Upper lobe of left lung (tissue), 6 donors: ENCODE measurements around the gene ANKMY1. TPM values are rescaled to one million over a fixed set of nuclear protein-coding genes. Genes with fewer than 3 reads are reported as not detected.

Experiments used
- ATAC-seq, 2 donors: fragments of 200-7000 bp; cut with Tn5 transposase; one replicate each; pipeline ENCODE4 v1.9.1; 2022; ENCODE audit warnings: mild to moderate bottlenecking in 2 of 2, moderate library complexity in 2 of 2; ENCODE audit not compliant: low FRiP score in 2 of 2
- DNase-seq, 2 donors: peaks; one replicate each; pipeline ENCODE4 v3.0.0-alpha.2; 2019 to 2020
- H3K27ac ChIP-seq, 4 donors: fragments of 200-600 bp; sonication (generic); one replicate each; pipeline ENCODE4 v1.5.1; 2016 to 2019
- H3K27me3 ChIP-seq, 4 donors: fragments of 200-600 bp; sonication (generic); one replicate each; pipeline ENCODE4 v1.5.1; 2017 to 2019
- H3K36me3 ChIP-seq, 4 donors: fragments of 200-600 bp; sonication (generic); one replicate each; pipeline ENCODE4 v1.5.1; 2016 to 2019
- H3K4me1 ChIP-seq, 4 donors: fragments of 200-600 bp; sonication (generic); one replicate each; pipeline ENCODE4 v1.5.1; 2018 to 2019
- H3K4me3 ChIP-seq, 4 donors: fragments of 200-600 bp; sonication (generic); one replicate each; pipeline ENCODE4 v1.5.1; 2017 to 2019; ENCODE audit warnings: mild to moderate bottlenecking in 2 of 4, moderate library complexity in 1 of 4
- H3K9me3 ChIP-seq, 4 donors: fragments of 200-600 bp; sonication (generic); one replicate each; pipeline ENCODE4 v1.5.1; 2018 to 2019
- EP300 ChIP-seq, 4 donors: sonication (generic); formaldehyde crosslinking; IDR thresholded peaks; one replicate each; pipeline ENCODE4 v1.5.1; 2017; ENCODE audit warnings: antibody characterized with exemption in 4 of 4, control low read depth in 2 of 4
- POLR2A ChIP-seq, 4 donors: fragments of 450-650 bp; IDR thresholded peaks; one replicate each; pipeline ENCODE4 v1.5.1; 2016 to 2017; ENCODE audit warnings: antibody characterized with exemption in 4 of 4, mild to moderate bottlenecking in 2 of 4
- POLR2AphosphoS5 ChIP-seq, 2 donors: sonication (generic); formaldehyde crosslinking; IDR thresholded peaks; one replicate each; pipeline ENCODE4 v1.5.1; 2017; ENCODE audit warnings: antibody characterized with exemption in 2 of 2
- WGBS, 2 donors: methylation state at CpG; one replicate each; pipeline ENCODE4 v1.1.5; 2017 to 2018; 5-methylcytosine and 5-hydroxymethylcytosine counted together
- total RNA-seq, 6 donors: library from RNA; depleted of rRNA in 4 of 6; stranded (reverse); fragments of >200 nt in 4 of 6; gene quantifications; one replicate each; pipeline versions ENCODE4 v1.1.0 to v1.2.1, GENCODE V29; 2016 to 2021
- TF ChIP-seq, protein P1 (sequence below), 6 experiments: fragments of 450-650 bp in 4 of 6; fragments of 200-600 bp in 2 of 6; sonication (generic) in 2 of 6; IDR thresholded peaks; one replicate each; pipeline ENCODE4 v1.5.1; 2016 to 2019; ENCODE audit warnings: antibody characterized with exemption in 6 of 6
- donor health status: DM: no; HTN: no; CAD: no; lungs with moderate emphysema.
- donor health status: DM: no; HTN: yes; CAD: no; lungs with severe emphysema.

ANKMY1 gene
- total RNA-seq, 6 donors from 2014 or later, result 23.7 to 97.4 (median 26.9) TPM

- WGBS, 2 donors, result 90 to 100% methylated on average over 2 to 12 of the region's 22 CpGs
- no peak for ATAC-seq
Measured at GRCh38 chr2:240597419-240598181, 39.8 kb upstream of the ANKMY1 start.

DNA sequence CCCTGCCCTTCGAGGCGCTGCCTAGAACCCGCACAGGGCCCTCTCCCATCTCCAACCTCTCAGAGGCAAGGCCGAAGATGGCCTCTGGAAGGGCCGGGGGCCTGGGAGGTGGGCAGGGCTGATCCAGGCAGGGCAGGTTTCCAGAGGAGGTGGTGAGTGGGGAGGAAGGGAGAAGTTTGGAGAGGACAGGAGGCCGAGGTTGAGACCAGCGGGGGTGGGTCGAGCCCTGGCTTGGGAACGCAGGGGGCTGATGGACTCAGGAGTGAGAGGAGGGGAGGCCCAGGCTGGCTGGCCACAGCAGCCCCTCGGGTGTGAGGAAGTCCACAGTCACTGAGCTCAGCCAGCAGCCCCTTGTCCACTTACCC, 39.2 kb upstream of the ANKMY1 start:
- ATAC-seq (no peak), DNase-seq (peak in 1 of 2 donors; percentile 44)
- WGBS, 2 donors, result 92 to 95% methylated on average over 6 to 10 of the region's 10 CpGs
- H3K27me3 ChIP-seq, result no peaks in the 10 kb centered on the region
- no peak overlapping the region for H3K27ac ChIP-seq
- peaks cover 3 to 75% (median 56%) of the 10 kb centered on the region in 4 donors for H3K36me3 ChIP-seq
- H3K9me3 ChIP-seq, result no peaks in the 10 kb centered on the region
- H3K4me1 ChIP-seq, result no peaks in the 10 kb centered on the region
- TF ChIP-seq EP300 (IDR thresholded peaks at IDR 0.05) (no peak), POLR2A (IDR thresholded peaks at IDR 0.05) (no peak), POLR2AphosphoS5 (IDR thresholded peaks at IDR 0.05) (no peak)
- TF ChIP-seq, protein P1, sequence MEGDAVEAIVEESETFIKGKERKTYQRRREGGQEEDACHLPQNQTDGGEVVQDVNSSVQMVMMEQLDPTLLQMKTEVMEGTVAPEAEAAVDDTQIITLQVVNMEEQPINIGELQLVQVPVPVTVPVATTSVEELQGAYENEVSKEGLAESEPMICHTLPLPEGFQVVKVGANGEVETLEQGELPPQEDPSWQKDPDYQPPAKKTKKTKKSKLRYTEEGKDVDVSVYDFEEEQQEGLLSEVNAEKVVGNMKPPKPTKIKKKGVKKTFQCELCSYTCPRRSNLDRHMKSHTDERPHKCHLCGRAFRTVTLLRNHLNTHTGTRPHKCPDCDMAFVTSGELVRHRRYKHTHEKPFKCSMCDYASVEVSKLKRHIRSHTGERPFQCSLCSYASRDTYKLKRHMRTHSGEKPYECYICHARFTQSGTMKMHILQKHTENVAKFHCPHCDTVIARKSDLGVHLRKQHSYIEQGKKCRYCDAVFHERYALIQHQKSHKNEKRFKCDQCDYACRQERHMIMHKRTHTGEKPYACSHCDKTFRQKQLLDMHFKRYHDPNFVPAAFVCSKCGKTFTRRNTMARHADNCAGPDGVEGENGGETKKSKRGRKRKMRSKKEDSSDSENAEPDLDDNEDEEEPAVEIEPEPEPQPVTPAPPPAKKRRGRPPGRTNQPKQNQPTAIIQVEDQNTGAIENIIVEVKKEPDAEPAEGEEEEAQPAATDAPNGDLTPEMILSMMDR (IDR thresholded peaks at IDR 0.05), result no peak
- no peak overlapping the region for H3K4me3 ChIP-seq

More at GRCh38 chr2:240597419-240598181, 39.8 kb upstream of the ANKMY1 start:
- Histone ChIP-seq H3K9me3 (no peaks in the 10 kb centered on the region), H3K36me3 (peaks cover 3 to 70% (median 51%) of the 10 kb centered on the region in 4 donors), H3K27me3 (no peaks in the 10 kb centered on the region), H3K4me3 (no peak overlapping the region), H3K27ac (no peak overlapping the region), H3K4me1 (no peaks in the 10 kb centered on the region)
- TF ChIP-seq, protein P1 (IDR thresholded peaks at IDR 0.05), result no peak
- TF ChIP-seq POLR2A (IDR thresholded peaks at IDR 0.05) (no peak), EP300 (IDR thresholded peaks at IDR 0.05) (no peak), POLR2AphosphoS5 (IDR thresholded peaks at IDR 0.05) (no peak)
- peak in 1 of 2 donors; percentile 74 for DNase-seq

- ATAC-seq, result no peak
Measured at GRCh38 chr2:240596491-240596931, 38.7 kb upstream of the ANKMY1 start.

DNA sequence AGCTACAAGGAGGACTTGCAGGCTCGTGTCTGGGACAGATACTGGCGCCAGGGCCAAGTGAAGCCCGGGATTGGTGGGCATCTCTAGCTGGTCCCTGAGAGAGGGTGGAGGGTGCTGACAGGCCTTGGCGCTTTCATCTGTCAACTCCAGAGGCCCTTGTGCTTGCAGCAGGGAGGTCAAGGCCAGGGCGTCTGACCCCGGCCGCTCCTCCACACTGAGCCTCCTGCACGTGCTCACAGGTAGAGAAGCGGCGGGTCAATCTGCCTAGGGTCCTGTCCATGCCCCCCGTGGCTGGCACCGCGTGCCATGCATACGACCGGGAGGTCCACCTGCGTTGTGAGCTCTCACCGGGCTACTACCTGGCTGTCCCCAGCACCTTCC, 38.3 kb upstream of the ANKMY1 start:
- Histone ChIP-seq H3K27ac (no peak overlapping the region), H3K36me3 (peaks cover 3 to 85% (median 63%) of the 10 kb centered on the region in 4 donors)
- TF ChIP-seq, protein P1 (IDR thresholded peaks at IDR 0.05), result no peak
- no peak for TF ChIP-seq EP300 (IDR thresholded peaks at IDR 0.05)
- no peak for TF ChIP-seq POLR2AphosphoS5 (IDR thresholded peaks at IDR 0.05)
- no peak for TF ChIP-seq POLR2A (IDR thresholded peaks at IDR 0.05)

More at GRCh38 chr2:240596491-240596931, 38.7 kb upstream of the ANKMY1 start:
- peak in 1 of 2 donors; percentile 77 for DNase-seq
- H3K4me3 ChIP-seq, result no peak overlapping the region
- WGBS, 2 donors, result 96 to 98% methylated on average over 15 to 23 of the region's 23 CpGs
- TF ChIP-seq EP300 (IDR thresholded peaks at IDR 0.05) (no peak), POLR2AphosphoS5 (IDR thresholded peaks at IDR 0.05) (no peak), POLR2A (IDR thresholded peaks at IDR 0.05) (no peak)
- TF ChIP-seq, protein P1 (IDR thresholded peaks at IDR 0.05), result no peak
- no peaks in the 10 kb centered on the region for H3K27me3 ChIP-seq
- H3K9me3 ChIP-seq, result no peaks in the 10 kb centered on the region
- H3K27ac ChIP-seq, result no peak overlapping the region
- no peaks in the 10 kb centered on the region for H3K4me1 ChIP-seq
- peaks cover 3 to 81% (median 61%) of the 10 kb centered on the region in 4 donors for H3K36me3 ChIP-seq

More for the DNA sequence above, 38.3 kb upstream of the ANKMY1 start:
- ATAC-seq, result no peak
- Histone ChIP-seq H3K27me3 (no peaks in the 10 kb centered on the region), H3K9me3 (no peaks in the 10 kb centered on the region), H3K4me1 (no peaks in the 10 kb centered on the region), H3K4me3 (no peak overlapping the region)
- DNase-seq, result peak in 1 of 2 donors; percentile 54
- WGBS, 2 donors, result 93 to 96% methylated on average over 8 to 17 of the region's 17 CpGs
